ENCODE results near the gene PPARGC1A.

The PPARGC1A gene

DNA sequence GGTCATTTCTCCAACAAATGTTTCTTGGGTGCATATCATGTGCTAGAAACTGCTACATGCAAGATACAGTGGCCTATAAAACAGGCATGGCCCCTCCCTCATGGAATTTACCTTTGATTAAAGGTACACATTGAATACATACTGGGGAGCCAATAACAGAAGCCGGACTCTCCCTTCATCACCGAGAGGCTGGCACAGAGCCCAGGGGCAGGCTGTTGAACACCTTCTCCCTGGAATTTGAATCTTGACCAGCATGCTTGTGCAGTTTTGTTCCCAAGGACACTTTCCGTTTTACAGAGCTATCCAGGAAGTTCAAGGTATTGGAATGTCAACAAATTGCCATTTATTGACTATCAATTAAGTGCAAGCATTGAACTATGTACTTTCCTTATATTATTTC is 33.2 kb downstream of the PPARGC1A start:
- Histone ChIP-seq H3K27me3 (ENCODE audit: low read depth, low read length) (no peaks in the 10 kb centered on the region), H3K4me1 (ENCODE audit: control insufficient read depth in 1 of 2, insufficient read depth in 2 of 2, low read length in 2 of 2) (peaks cover 4 to 6% of the 10 kb centered on the region in 2 donors), H3K9me3 (ENCODE audit: control insufficient read depth in 1 of 2, low read length in 2 of 2) (no peaks in the 10 kb centered on the region), H3K4me3 (ENCODE audit: low read depth in 1 of 2, low read length in 2 of 2) (no peak overlapping the region), H3K27ac (ENCODE audit: low read length) (no peak overlapping the region), H3K36me3 (ENCODE audit: control insufficient read depth in 1 of 2, insufficient read depth in 2 of 2, low read length in 2 of 2) (no peaks in the 10 kb centered on the region)

GRCh38 chr4:23855912-23856605 is 33.8 kb downstream of the PPARGC1A start:
- Histone ChIP-seq H3K27ac (ENCODE audit: low read length) (no peak overlapping the region), H3K4me1 (ENCODE audit: control insufficient read depth in 1 of 2, insufficient read depth in 2 of 2, low read length in 2 of 2) (peaks cover 4 to 6% of the 10 kb centered on the region in 2 donors)

GRCh38 chr4:23853986-23854660 is 35.7 kb downstream of the PPARGC1A start:
- Histone ChIP-seq H3K4me1 (ENCODE audit: control insufficient read depth in 1 of 2, insufficient read depth in 2 of 2, low read length in 2 of 2) (peaks cover 4 to 6% of the 10 kb centered on the region in 2 donors), H3K27ac (ENCODE audit: low read length) (no peak overlapping the region), H3K4me3 (ENCODE audit: low read depth in 1 of 2, low read length in 2 of 2) (no peak overlapping the region), H3K36me3 (ENCODE audit: control insufficient read depth in 1 of 2, insufficient read depth in 2 of 2, low read length in 2 of 2) (no peaks in the 10 kb centered on the region), H3K9me3 (ENCODE audit: control insufficient read depth in 1 of 2, low read length in 2 of 2) (no peaks in the 10 kb centered on the region), H3K27me3 (ENCODE audit: low read depth, low read length) (no peaks in the 10 kb centered on the region)

More at GRCh38 chr4:23855912-23856605, 33.8 kb downstream of the PPARGC1A start:
- no peaks in the 10 kb centered on the region for H3K36me3 ChIP-seq (ENCODE audit: control insufficient read depth in 1 of 2, insufficient read depth in 2 of 2, low read length in 2 of 2)
- H3K27me3 ChIP-seq (ENCODE audit: low read depth, low read length) = no peaks in the 10 kb centered on the region
- H3K9me3 ChIP-seq (ENCODE audit: control insufficient read depth in 1 of 2, low read length in 2 of 2) = no peaks in the 10 kb centered on the region
- H3K4me3 ChIP-seq (ENCODE audit: low read depth in 1 of 2, low read length in 2 of 2) = no peak overlapping the region

DNA sequence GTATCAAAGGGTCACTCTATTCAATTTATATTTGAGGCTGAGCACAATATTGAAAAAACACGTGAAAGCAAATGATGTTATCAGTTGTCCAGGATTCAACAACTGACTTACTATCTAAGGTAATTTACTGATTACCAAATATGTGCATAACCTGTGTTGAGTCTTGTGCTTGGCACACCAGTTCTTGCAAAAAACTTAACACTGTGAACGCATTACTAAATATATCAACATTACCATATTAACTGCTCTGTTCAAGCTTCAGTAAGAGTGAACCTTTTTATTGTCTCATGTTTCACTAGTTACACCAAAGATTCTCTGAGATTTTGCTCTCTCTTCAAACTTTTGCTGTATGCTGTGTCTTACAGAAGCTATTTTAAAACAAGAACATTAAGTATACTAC is 38.4 kb downstream of the PPARGC1A start:
- no peak overlapping the region for H3K27ac ChIP-seq (ENCODE audit: low read length)
- peaks cover 1 to 4% of the 10 kb centered on the region in 2 donors for H3K4me1 ChIP-seq (ENCODE audit: control insufficient read depth in 1 of 2, insufficient read depth in 2 of 2, low read length in 2 of 2)

DNA sequence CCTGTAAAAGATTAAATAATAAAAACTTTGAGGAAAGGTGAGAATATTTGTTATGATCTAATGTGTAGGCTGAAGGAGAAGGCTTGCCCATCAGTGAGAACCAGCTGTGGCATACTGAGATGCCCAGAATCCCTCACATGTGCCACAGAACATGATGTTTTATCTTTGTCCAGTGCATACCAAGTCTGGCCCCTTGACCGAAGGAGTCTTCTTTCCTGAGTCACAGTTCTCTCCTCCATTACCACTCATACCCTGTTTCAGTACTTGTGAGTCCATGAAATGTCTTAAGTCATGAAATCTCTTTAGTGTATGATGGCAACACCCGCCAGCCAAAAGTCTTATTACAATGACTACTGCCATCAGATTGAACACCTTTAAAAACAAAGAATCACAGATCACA is 42.7 kb downstream of the PPARGC1A start:
- no peaks in the 10 kb centered on the region for H3K36me3 ChIP-seq (ENCODE audit: control insufficient read depth in 1 of 2, insufficient read depth in 2 of 2, low read length in 2 of 2)
- H3K4me3 ChIP-seq (ENCODE audit: low read depth in 1 of 2, low read length in 2 of 2) = no peak overlapping the region
- no peaks in the 10 kb centered on the region for H3K4me1 ChIP-seq (ENCODE audit: control insufficient read depth in 1 of 2, insufficient read depth in 2 of 2, low read length in 2 of 2)
- no peak overlapping the region for H3K27ac ChIP-seq (ENCODE audit: low read length)
- no peaks in the 10 kb centered on the region for H3K27me3 ChIP-seq (ENCODE audit: low read depth, low read length)
- H3K9me3 ChIP-seq (ENCODE audit: control insufficient read depth in 1 of 2, low read length in 2 of 2) = no peaks in the 10 kb centered on the region

More for the DNA sequence above, 38.4 kb downstream of the PPARGC1A start:
- Histone ChIP-seq H3K4me3 (ENCODE audit: low read depth in 1 of 2, low read length in 2 of 2) (no peak overlapping the region), H3K9me3 (ENCODE audit: control insufficient read depth in 1 of 2, low read length in 2 of 2) (no peaks in the 10 kb centered on the region), H3K27me3 (ENCODE audit: low read depth, low read length) (no peaks in the 10 kb centered on the region), H3K36me3 (ENCODE audit: control insufficient read depth in 1 of 2, insufficient read depth in 2 of 2, low read length in 2 of 2) (no peaks in the 10 kb centered on the region)

DNA sequence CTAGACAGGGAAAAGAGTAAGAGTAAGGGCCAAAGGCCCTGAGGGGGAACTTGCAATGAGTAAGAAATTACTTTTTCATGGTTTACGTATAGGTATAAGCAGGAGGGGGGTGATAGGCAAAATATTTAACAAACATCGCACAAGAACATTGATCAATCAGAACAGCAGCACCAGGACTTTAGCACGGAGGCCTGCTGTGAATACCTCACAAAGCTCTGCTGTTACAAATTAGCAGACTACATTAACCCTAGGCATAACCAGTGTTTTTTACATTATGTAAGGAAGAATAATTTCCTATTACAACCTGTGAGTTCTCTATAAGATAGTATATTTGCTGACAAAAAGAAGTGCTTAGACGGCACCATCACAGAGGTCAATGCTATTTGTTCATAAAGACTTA is 44.9 kb downstream of the PPARGC1A start:
- no peak overlapping the region for H3K4me3 ChIP-seq (ENCODE audit: low read depth in 1 of 2, low read length in 2 of 2)
- no peak overlapping the region for H3K27ac ChIP-seq (ENCODE audit: low read length)

GRCh38 chr4:23839279-23839678 is 50.6 kb downstream of the PPARGC1A start:
- no peak overlapping the region for H3K4me3 ChIP-seq (ENCODE audit: low read depth in 1 of 2, low read length in 2 of 2)
- no peaks in the 10 kb centered on the region for H3K36me3 ChIP-seq (ENCODE audit: control insufficient read depth in 1 of 2, insufficient read depth in 2 of 2, low read length in 2 of 2)

More for the DNA sequence above, 44.9 kb downstream of the PPARGC1A start:
- no peaks in the 10 kb centered on the region for H3K27me3 ChIP-seq (ENCODE audit: low read depth, low read length)
- no peaks in the 10 kb centered on the region for H3K9me3 ChIP-seq (ENCODE audit: control insufficient read depth in 1 of 2, low read length in 2 of 2)
- H3K36me3 ChIP-seq (ENCODE audit: control insufficient read depth in 1 of 2, insufficient read depth in 2 of 2, low read length in 2 of 2) = no peaks in the 10 kb centered on the region
- no peaks in the 10 kb centered on the region for H3K4me1 ChIP-seq (ENCODE audit: control insufficient read depth in 1 of 2, insufficient read depth in 2 of 2, low read length in 2 of 2)

GRCh38 chr4:23838607-23839006 is 51.2 kb downstream of the PPARGC1A start:
- H3K36me3 ChIP-seq (ENCODE audit: control insufficient read depth in 1 of 2, insufficient read depth in 2 of 2, low read length in 2 of 2) = no peaks in the 10 kb centered on the region
- H3K4me3 ChIP-seq (ENCODE audit: low read depth in 1 of 2, low read length in 2 of 2) = no peak overlapping the region
- peaks cover 0 to 4% of the 10 kb centered on the region in 2 donors for H3K4me1 ChIP-seq (ENCODE audit: control insufficient read depth in 1 of 2, insufficient read depth in 2 of 2, low read length in 2 of 2)
- no peaks in the 10 kb centered on the region for H3K9me3 ChIP-seq (ENCODE audit: control insufficient read depth in 1 of 2, low read length in 2 of 2)
- no peak overlapping the region for H3K27ac ChIP-seq (ENCODE audit: low read length)
- H3K27me3 ChIP-seq (ENCODE audit: low read depth, low read length) = no peaks in the 10 kb centered on the region

More at GRCh38 chr4:23839279-23839678, 50.6 kb downstream of the PPARGC1A start:
- Histone ChIP-seq H3K9me3 (ENCODE audit: control insufficient read depth in 1 of 2, low read length in 2 of 2) (no peaks in the 10 kb centered on the region), H3K4me1 (ENCODE audit: control insufficient read depth in 1 of 2, insufficient read depth in 2 of 2, low read length in 2 of 2) (peaks cover 0 to 4% of the 10 kb centered on the region in 2 donors), H3K27ac (ENCODE audit: low read length) (no peak overlapping the region), H3K27me3 (ENCODE audit: low read depth, low read length) (no peaks in the 10 kb centered on the region)

DNA sequence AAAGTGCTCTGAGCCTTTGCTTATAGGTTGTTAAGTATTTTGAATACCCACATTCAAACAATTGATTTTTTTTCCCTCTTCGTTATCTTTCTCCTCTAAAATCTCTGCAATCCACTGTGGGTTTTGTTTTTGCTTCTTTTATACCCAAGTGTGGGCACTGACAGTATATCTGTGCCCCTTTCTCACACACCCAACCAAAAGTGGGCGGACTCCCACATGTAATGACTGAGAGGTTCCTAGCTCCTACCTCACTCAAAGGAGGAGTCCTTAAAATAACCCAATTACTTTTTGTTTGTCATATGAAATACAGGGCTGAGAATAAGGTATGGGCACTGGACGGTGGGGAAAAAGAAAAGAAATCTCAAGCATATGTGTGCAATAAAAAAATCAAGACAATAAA is 51.7 kb downstream of the PPARGC1A start:
- Histone ChIP-seq H3K4me3 (ENCODE audit: low read depth in 1 of 2, low read length in 2 of 2) (no peak overlapping the region), H3K4me1 (ENCODE audit: control insufficient read depth in 1 of 2, insufficient read depth in 2 of 2, low read length in 2 of 2) (peaks cover 0 to 4% of the 10 kb centered on the region in 2 donors), H3K9me3 (ENCODE audit: control insufficient read depth in 1 of 2, low read length in 2 of 2) (no peaks in the 10 kb centered on the region), H3K27ac (ENCODE audit: low read length) (no peak overlapping the region), H3K27me3 (ENCODE audit: low read depth, low read length) (no peaks in the 10 kb centered on the region), H3K36me3 (ENCODE audit: control insufficient read depth in 1 of 2, insufficient read depth in 2 of 2, low read length in 2 of 2) (no peaks in the 10 kb centered on the region)

- H3K27ac ChIP-seq (ENCODE audit: low read length) = no peak overlapping the region
- no peaks in the 10 kb centered on the region for H3K36me3 ChIP-seq (ENCODE audit: control insufficient read depth in 1 of 2, insufficient read depth in 2 of 2, low read length in 2 of 2)
- no peak overlapping the region for H3K4me3 ChIP-seq (ENCODE audit: low read depth in 1 of 2, low read length in 2 of 2)
- no peaks in the 10 kb centered on the region for H3K9me3 ChIP-seq (ENCODE audit: control insufficient read depth in 1 of 2, low read length in 2 of 2)
- H3K4me1 ChIP-seq (ENCODE audit: control insufficient read depth in 1 of 2, insufficient read depth in 2 of 2, low read length in 2 of 2) = peaks cover 0 to 4% of the 10 kb centered on the region in 2 donors
- no peaks in the 10 kb centered on the region for H3K27me3 ChIP-seq (ENCODE audit: low read depth, low read length)
Measured at GRCh38 chr4:23837371-23837770, 52.5 kb downstream of the PPARGC1A start.

- H3K27me3 ChIP-seq (ENCODE audit: low read depth, low read length) = no peaks in the 10 kb centered on the region
- H3K27ac ChIP-seq (ENCODE audit: low read length) = no peak overlapping the region
- H3K4me3 ChIP-seq (ENCODE audit: low read depth in 1 of 2, low read length in 2 of 2) = no peak overlapping the region
- H3K36me3 ChIP-seq (ENCODE audit: control insufficient read depth in 1 of 2, insufficient read depth in 2 of 2, low read length in 2 of 2) = peaks cover 0 to 4% of the 10 kb centered on the region in 2 donors
- H3K4me1 ChIP-seq (ENCODE audit: control insufficient read depth in 1 of 2, insufficient read depth in 2 of 2, low read length in 2 of 2) = peaks cover 0 to 4% of the 10 kb centered on the region in 2 donors
- no peaks in the 10 kb centered on the region for H3K9me3 ChIP-seq (ENCODE audit: control insufficient read depth in 1 of 2, low read length in 2 of 2)
Measured at GRCh38 chr4:23835774-23836478, 53.9 kb downstream of the PPARGC1A start.

Data from muscle layer of duodenum (tissue), 2 donors.